Activated CD4-positive, alpha-beta T cell treated with anti-CD3 and anti-CD28 coated beads for 36 hours (primary cell): ENCODE data around the gene INPP4B. TPM values are rescaled to one million over a fixed set of nuclear protein-coding genes. Genes with fewer than 3 reads are reported as not detected.
"Not testable (repeated sequence)": the region's sequence is repeated elsewhere in the genome, so short reads cannot be mapped to it uniquely, and the experiment has no call there.

Experiments used
- ATAC-seq: fragments of 200-7000 bp; cut with Tn5 transposase; one replicate; pipeline ENCODE4 v1.10.0; 2021; ENCODE audit warnings: mild to moderate bottlenecking, moderate library complexity
- CTCF ChIA-PET: fragments of 350-600 bp; sonication (Branson Sonifier 250); formaldehyde crosslinking; loops from one replicate; lab custom pipeline; 2021; ENCODE audit warnings: antibody characterized with exemption; lab: Charles Lee
- POLR2A ChIA-PET: fragments of 350-600 bp; sonication (Branson Sonifier 250); formaldehyde crosslinking; loops from one replicate; lab custom pipeline; 2021; ENCODE audit warnings: antibody characterized with exemption, inconsistent platforms; lab: Charles Lee
- DNase-seq: peaks from one replicate; pipeline ENCODE4 v3.0.0-alpha.2; 2020
- H3K27ac Mint-ChIP-seq: one replicate; pipeline ENCODE4 v1.8.0; 2021; ENCODE audit warnings: mixed read lengths
- H3K27me3 Mint-ChIP-seq: one replicate; pipeline ENCODE4 v1.8.0; 2021; ENCODE audit warnings: mixed read lengths
- H3K36me3 Mint-ChIP-seq: one replicate; pipeline ENCODE4 v1.8.0; 2021; ENCODE audit warnings: low read depth, mixed read lengths
- H3K4me1 Mint-ChIP-seq: one replicate; pipeline ENCODE4 v1.8.0; 2021; ENCODE audit warnings: mixed read lengths
- H3K4me3 Mint-ChIP-seq: one replicate; pipeline ENCODE4 v1.8.0; 2021; ENCODE audit warnings: mild to moderate bottlenecking, moderate library complexity, mixed read lengths
- H3K9me3 Mint-ChIP-seq: one replicate; pipeline ENCODE4 v1.8.0; 2021; ENCODE audit warnings: low read depth, mixed read lengths
- intact Hi-C, 2 experiments: fragments of 100-400 bp; cut with DNase I in 1 of 2; cut with micrococcal nuclease in 1 of 2; formaldehyde crosslinking; loops; one replicate each; pipeline versions ENCODE4 v1.14.2 to v1.15.1; 2022 to 2024; cut with DNase I, micrococcal nuclease
- total RNA-seq, 2 experiments: library from RNA; stranded (reverse); gene quantifications; one replicate each; pipeline ENCODE4 v1.2.3, GENCODE V29; 2021

The INPP4B gene
- total RNA-seq, 2 experiments from 2014 or later: 66.6 to 70.7 TPM

DNA sequence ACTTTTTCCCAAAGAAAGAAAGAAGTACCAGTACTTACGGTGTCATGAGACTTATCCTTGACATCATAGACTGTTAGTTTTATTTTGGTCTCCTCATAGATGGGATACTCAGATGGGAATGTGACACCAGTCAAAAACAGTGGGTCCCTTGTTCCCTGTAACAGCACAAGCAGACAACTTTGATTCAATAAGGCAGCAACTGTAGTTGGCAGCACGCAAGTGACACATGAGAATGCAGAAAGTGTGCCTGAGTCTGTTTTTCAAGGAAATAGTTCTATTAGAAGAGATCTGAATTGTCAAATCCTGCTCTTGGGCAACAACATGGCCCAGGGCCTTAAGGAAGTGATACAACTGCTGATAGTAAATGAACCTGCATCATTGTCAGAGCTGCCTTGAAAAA lies 443.2 kb downstream of the INPP4B start:
- H3K27ac Mint-ChIP-seq: peak overlapping the region; percentile 99
- DNase-seq (peak; percentile 41), ATAC-seq (no peak)
- peaks cover 47% of the 10 kb centered on the region for H3K4me1 Mint-ChIP-seq
- H3K27me3 Mint-ChIP-seq: no peaks in the 10 kb centered on the region
- no peaks in the 10 kb centered on the region for H3K9me3 Mint-ChIP-seq
- ChIA-PET POLR2A (interaction anchor here (0.6 to 6.1 kb wide), 5 partner anchors 14 to 192 kb away, joined by 3 to 79 read pairs (median 6); no protein-coding TSS in a partner anchor), CTCF (interaction anchor here (0.7 to 1.2 kb wide), 9 partner anchors 14 to 445 kb away, joined by 3 to 4 read pairs (median 3); no protein-coding TSS in a partner anchor)
- peak overlapping the region; percentile 80 for H3K4me3 Mint-ChIP-seq
- intact Hi-C loops: loop anchor here (5.0 to 10.0 kb wide), 2 partner anchors 121 to 782 kb away; partner anchors contain the start of gene USP38 (in 1 of the 2)
- H3K36me3 Mint-ChIP-seq: peaks cover 43% of the 10 kb centered on the region

DNA sequence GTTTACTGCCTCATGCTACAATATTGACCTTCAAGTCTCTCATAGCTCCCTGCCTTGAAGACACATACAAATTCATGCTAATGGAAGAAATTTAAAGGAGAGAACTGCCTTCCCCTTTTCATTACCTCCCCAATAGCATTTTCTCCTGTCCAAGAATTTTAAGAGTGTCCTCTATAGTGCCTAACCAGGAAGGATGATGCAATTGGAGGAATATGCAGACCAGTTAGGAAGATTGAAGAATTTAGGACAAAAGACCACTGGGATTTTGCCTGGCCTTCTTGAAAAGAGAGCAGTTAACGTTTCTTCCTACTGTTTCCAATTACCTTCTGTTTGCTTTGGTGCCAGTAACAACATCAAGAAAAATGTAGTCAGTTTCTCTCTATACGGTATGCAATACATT lies 443.9 kb downstream of the INPP4B start:
- H3K27ac Mint-ChIP-seq: peak overlapping the region; percentile 99
- peaks cover 47% of the 10 kb centered on the region for H3K4me1 Mint-ChIP-seq
- intact Hi-C loops: loop anchor here (5.0 to 10.0 kb wide), 2 partner anchors 120 to 783 kb away; partner anchors contain the start of gene USP38 (in 1 of the 2)
- peak overlapping the region; percentile 80 for H3K4me3 Mint-ChIP-seq
- POLR2A ChIA-PET: interaction anchor here (0.9 to 1.1 kb wide), 2 partner anchors 15 to 165 kb away, joined by 3 to 4 read pairs; no protein-coding TSS in a partner anchor
- CTCF ChIA-PET: interaction anchor here (0.6 to 1.3 kb wide), 6 partner anchors 12 to 114 kb away, joined by 3 to 5 read pairs (median 4); no protein-coding TSS in a partner anchor
- peaks cover 48% of the 10 kb centered on the region for H3K36me3 Mint-ChIP-seq
- H3K27me3 Mint-ChIP-seq: no peaks in the 10 kb centered on the region
- no peak for ATAC-seq
- no peaks in the 10 kb centered on the region for H3K9me3 Mint-ChIP-seq
- DNase-seq: no peak

DNA sequence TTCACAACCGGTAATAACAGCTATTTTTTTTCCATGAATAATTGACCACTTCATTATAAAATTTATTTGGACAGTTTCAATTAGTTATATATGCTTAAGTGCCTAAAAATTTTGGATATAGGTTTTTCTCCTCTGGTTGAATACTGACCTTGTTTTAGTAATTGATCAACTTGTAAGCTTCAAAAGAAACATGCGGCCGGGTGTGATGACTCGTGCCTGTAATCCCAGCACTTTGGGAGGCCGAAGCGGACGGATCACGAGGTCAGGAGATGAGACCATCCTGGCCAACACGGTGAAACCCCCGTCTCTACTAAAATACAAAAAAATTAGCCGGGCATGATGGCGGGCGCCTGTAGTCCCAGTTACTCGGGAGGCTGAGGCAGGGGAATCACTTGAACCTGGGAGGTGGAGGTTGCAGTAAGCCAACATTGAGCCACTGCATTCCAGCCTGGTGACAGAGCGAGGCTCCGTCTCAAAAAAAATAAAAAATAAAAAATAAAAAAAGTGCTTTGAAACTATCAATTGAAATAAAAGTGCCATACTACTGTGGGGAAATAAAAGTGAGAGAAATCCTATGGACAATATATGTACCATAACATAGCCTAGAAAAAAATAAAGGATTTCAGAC lies 448.6 kb downstream of the INPP4B start:
- intact Hi-C loops: loop anchor here in 1 of 2 experiments (2.0 kb wide), 1 partner anchor 169 kb away; no protein-coding TSS in a partner anchor
- not testable (repeated sequence) for DNase-seq, H3K27me3 Mint-ChIP-seq, ATAC-seq, H3K9me3 Mint-ChIP-seq
- Mint-ChIP-seq H3K4me1 (peaks cover 74% of the 10 kb centered on the region), H3K36me3 (peaks cover 84% of the 10 kb centered on the region), H3K27ac (peak overlapping the region; percentile 94), H3K4me3 (peak overlapping the region; percentile 47)
- ChIA-PET POLR2A (interaction anchor here (0.8 kb wide), 1 partner anchor 19 kb away, joined by 3 read pairs; no protein-coding TSS in a partner anchor), CTCF (interaction anchor here (0.6 to 1.9 kb wide), 3 partner anchors 9 to 302 kb away, joined by 3 to 7 read pairs (median 3); no protein-coding TSS in a partner anchor)

DNA sequence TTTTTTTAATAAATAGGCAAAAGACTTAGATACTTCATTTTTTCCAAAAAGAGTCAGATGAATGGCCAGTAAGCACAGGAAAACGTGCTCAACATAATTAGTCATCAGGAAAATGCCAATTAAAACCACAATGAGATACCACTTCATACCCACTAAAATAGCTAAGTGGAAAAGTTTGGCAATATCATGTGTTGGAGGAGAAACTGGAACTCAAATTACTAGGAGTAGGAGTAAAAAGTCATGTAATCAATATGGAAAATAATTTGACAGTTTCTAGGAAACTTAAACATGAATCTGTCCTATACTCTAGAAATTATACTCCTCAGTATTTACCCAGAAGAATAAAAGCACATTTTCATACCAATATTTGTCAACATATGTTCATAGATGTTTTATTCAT lies 449.8 kb downstream of the INPP4B start:
- peaks cover 82% of the 10 kb centered on the region for H3K4me1 Mint-ChIP-seq
- H3K27me3 Mint-ChIP-seq: no peaks in the 10 kb centered on the region
- ATAC-seq: peak; percentile 28
- H3K27ac Mint-ChIP-seq: peak overlapping the region; percentile 94
- peak overlapping the region; percentile 47 for H3K4me3 Mint-ChIP-seq
- POLR2A ChIA-PET: interaction anchor here (1.0 to 1.3 kb wide), 4 partner anchors 11 to 171 kb away, joined by 4 to 10 read pairs (median 6); no protein-coding TSS in a partner anchor
- no peak for DNase-seq
- CTCF ChIA-PET: interaction anchor here (1.9 kb wide), 1 partner anchor 11 kb away, joined by 7 read pairs; no protein-coding TSS in a partner anchor
- intact Hi-C loops: loop anchor here (1.0 to 2.0 kb wide), 4 partner anchors 9 to 171 kb away; no protein-coding TSS in a partner anchor
- peaks cover 85% of the 10 kb centered on the region for H3K36me3 Mint-ChIP-seq
- peaks cover 4% of the 10 kb centered on the region for H3K9me3 Mint-ChIP-seq

DNA sequence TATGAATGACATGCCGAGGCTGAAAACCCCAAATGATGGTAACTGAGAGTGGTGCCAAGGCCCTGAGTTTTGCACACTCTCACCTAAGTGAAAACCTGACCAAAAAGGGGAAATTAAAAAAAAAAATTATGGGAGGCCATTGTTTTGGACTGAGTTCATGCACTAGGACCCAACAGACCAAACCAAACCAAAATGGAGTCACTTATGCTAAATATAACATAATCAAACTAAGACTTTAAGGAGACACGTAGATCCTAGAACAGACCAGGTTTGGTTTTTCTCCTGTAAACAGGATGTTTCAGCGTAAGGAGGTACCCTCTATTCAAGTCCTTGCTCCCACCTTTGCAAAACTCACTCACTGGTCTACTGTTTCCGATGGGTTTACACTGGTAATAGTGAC lies 453.0 kb downstream of the INPP4B start:
- peak overlapping the region; percentile 88 for H3K27ac Mint-ChIP-seq
- peaks cover 85% of the 10 kb centered on the region for H3K4me1 Mint-ChIP-seq
- H3K36me3 Mint-ChIP-seq: peaks cover 86% of the 10 kb centered on the region
- intact Hi-C loops: no loop called here
- no peaks in the 10 kb centered on the region for H3K27me3 Mint-ChIP-seq
- H3K4me3 Mint-ChIP-seq: no peak overlapping the region
- ATAC-seq: no peak
- peaks cover 8% of the 10 kb centered on the region for H3K9me3 Mint-ChIP-seq
- ChIA-PET POLR2A (no interaction called here), CTCF (interaction anchor here (0.5 to 2.3 kb wide), 2 partner anchors 38 to 59 kb away, joined by 3 to 9 read pairs; no protein-coding TSS in a partner anchor)
- no peak for DNase-seq

DNA sequence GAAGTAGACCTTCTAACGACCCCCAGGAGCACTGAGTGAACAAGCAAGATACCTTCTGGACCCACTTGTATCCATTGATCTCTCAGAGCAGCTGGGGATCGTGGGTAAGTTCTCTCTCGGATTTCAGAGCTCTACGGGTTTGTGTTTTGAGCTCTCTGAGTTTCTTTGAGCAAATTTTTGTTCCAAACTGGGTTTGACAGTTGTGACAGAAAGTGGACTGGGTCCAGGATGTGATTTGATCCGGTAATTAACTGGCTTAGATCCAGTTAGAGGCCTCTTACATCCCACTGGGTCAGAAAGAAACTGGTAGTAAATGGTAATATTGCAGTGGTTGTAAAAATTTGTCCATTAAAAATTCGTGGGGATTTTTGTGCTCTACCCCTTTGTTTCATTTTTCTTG lies 459.2 kb downstream of the INPP4B start:
- H3K9me3 Mint-ChIP-seq: peaks cover 19% of the 10 kb centered on the region
- peaks cover 75% of the 10 kb centered on the region for H3K36me3 Mint-ChIP-seq
- intact Hi-C loops: no loop called here
- peak overlapping the region; percentile 73 for H3K27ac Mint-ChIP-seq
- DNase-seq (no peak), ATAC-seq (no peak)
- POLR2A ChIA-PET: no interaction called here
- H3K4me3 Mint-ChIP-seq: peak overlapping the region; percentile 62
- CTCF ChIA-PET: interaction anchor here (0.7 to 1.3 kb wide), 3 partner anchors 13 to 30 kb away, joined by 3 read pairs; no protein-coding TSS in a partner anchor
- no peaks in the 10 kb centered on the region for H3K27me3 Mint-ChIP-seq
- peaks cover 74% of the 10 kb centered on the region for H3K4me1 Mint-ChIP-seq

DNA sequence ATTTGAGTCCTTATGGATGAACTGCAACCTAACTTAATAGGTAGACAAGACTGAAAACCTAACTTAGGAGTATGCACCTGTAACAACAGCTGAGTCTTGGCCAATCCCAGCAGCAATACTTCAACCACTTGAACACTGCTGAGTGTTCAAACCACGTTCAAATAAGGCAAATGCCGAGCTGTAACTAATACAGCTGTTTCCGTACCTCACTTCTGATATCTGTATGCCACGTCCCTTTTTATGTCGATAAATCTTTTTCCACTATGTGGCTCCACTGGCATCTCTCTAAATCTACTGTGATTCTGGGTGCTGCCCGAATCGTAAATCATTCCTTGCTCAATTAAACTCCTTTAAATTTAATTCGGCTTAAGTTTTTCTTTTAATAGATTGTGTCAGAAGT lies 459.7 kb downstream of the INPP4B start:
- ChIA-PET CTCF (interaction anchor here (0.6 to 1.7 kb wide), 5 partner anchors 13 to 177 kb away, joined by 3 to 6 read pairs (median 3); no protein-coding TSS in a partner anchor), POLR2A (no interaction called here)
- Mint-ChIP-seq H3K9me3 (peaks cover 19% of the 10 kb centered on the region), H3K36me3 (peaks cover 72% of the 10 kb centered on the region), H3K4me3 (peak overlapping the region; percentile 62), H3K4me1 (peaks cover 76% of the 10 kb centered on the region), H3K27ac (peak overlapping the region; percentile 73), H3K27me3 (no peaks in the 10 kb centered on the region)
- peak; percentile 43 for ATAC-seq
- intact Hi-C loops: no loop called here
- no peak for DNase-seq

DNA sequence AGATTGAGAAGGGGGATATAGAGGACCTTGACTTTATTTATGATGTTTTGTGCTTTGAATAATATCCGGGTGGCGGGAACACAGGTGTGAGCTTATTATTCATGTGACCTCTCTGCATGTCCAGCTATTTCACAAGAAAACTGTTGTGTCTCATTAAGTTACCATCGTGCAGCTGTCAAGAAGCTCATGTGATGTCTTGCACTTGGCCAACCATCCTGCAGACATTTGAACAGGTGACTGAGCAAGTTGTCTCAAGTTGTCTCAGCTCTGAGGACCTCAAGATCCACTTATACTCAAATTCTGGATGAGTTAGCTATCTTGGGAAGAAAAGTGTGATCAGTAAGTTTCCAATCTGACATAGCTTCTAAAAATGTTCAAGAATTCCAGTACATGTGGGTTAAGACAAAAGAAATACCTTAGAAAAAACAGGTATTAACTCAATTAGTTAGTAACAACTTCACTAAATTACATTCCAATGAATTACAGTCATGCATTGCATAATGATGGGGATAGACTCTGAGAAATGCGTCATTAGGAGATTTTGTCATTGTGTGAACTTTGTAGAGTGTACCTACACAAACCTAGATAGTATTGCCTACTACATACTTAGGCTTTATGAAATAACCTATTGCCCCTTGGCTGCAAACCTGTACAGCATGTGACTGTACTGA lies 462.2 kb downstream of the INPP4B start:
- no peaks in the 10 kb centered on the region for H3K27me3 Mint-ChIP-seq
- H3K9me3 Mint-ChIP-seq: peaks cover 15% of the 10 kb centered on the region
- peaks cover 57% of the 10 kb centered on the region for H3K36me3 Mint-ChIP-seq
- intact Hi-C loops: no loop called here
- DNase-seq (no peak), ATAC-seq (no peak)
- ChIA-PET POLR2A (interaction anchor here (1.5 kb wide), 1 partner anchor 21 kb away, joined by 3 read pairs; no protein-coding TSS in a partner anchor), CTCF (interaction anchor here (0.6 to 1.1 kb wide), 6 partner anchors 23 to 183 kb away, joined by 3 to 5 read pairs (median 3); no protein-coding TSS in a partner anchor)
- no peak overlapping the region for H3K4me3 Mint-ChIP-seq
- H3K27ac Mint-ChIP-seq: peak overlapping the region; percentile 86
- peaks cover 82% of the 10 kb centered on the region for H3K4me1 Mint-ChIP-seq

DNA sequence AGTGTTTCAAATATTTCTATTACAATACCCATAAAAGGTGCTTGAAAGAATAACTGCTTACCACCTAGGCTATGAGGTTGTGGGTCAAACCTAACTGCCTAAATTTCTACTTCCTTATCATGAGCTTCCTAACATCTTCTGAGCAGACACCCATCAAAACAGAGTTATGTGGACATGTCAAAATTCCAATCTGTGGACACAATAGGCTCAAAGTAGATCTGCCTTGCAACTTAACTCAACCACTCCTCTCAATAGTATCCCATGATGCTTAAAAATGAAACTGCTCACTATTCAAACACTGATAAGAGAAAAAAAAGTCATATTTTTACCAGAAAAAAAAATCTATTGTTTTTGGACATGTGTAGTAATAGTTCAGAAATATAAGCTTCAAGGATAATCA lies 462.7 kb downstream of the INPP4B start:
- H3K36me3 Mint-ChIP-seq: peaks cover 54% of the 10 kb centered on the region
- peak overlapping the region; percentile 86 for H3K27ac Mint-ChIP-seq
- H3K27me3 Mint-ChIP-seq: no peaks in the 10 kb centered on the region
- intact Hi-C loops: no loop called here
- ATAC-seq (no peak), DNase-seq (no peak)
- peaks cover 15% of the 10 kb centered on the region for H3K9me3 Mint-ChIP-seq
- H3K4me1 Mint-ChIP-seq: peaks cover 82% of the 10 kb centered on the region
- CTCF ChIA-PET: interaction anchor here (0.7 to 1.1 kb wide), 5 partner anchors 23 to 184 kb away, joined by 3 to 5 read pairs (median 3); no protein-coding TSS in a partner anchor
- POLR2A ChIA-PET: interaction anchor here (0.6 to 1.5 kb wide), 2 partner anchors 22 to 48 kb away, joined by 3 to 5 read pairs; no protein-coding TSS in a partner anchor
- no peak overlapping the region for H3K4me3 Mint-ChIP-seq

DNA sequence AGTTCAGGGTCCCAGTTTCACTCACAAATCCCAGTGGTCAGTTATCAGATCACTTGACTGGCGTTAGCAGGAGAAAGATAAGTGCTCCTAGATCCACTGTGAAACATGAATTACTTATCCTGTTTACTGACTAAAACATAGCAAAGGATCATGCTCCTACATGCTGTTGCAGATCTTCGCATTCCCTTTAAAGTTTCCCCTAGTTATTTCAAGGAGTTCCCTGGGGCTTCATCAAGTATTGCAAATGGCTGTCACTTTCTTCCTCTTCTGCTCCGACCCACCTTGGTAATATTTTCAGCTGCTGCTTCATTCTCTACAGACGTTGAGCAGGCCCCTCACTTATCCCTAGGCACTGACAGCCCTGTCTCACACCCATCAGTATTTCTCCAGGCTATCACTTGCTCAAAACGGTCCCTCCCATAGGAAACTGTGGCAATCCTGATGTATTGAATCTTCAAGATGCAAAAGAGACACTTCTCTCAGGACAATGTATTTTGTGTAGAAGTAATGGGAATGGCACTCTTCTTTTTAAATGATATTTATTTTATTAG lies 466.0 kb downstream of the INPP4B start:
- no peak for ATAC-seq
- Mint-ChIP-seq H3K36me3 (peaks cover 45% of the 10 kb centered on the region), H3K4me1 (peaks cover 83% of the 10 kb centered on the region), H3K9me3 (peaks cover 5% of the 10 kb centered on the region), H3K4me3 (no peak overlapping the region), H3K27me3 (no peaks in the 10 kb centered on the region), H3K27ac (peak overlapping the region; percentile 77)
- intact Hi-C loops: no loop called here
- CTCF ChIA-PET: interaction anchor here (1.3 to 2.6 kb wide), 2 partner anchors 26 to 114 kb away, joined by 3 to 37 read pairs; no protein-coding TSS in a partner anchor
- POLR2A ChIA-PET: no interaction called here
- no peak for DNase-seq
